PC-3 (cell line): ENCODE results near the gene MEAF6.

Experiments
- EZH2phosphoT487 ChIP-seq: fragments of 300-600 bp; sonication (generic); IDR thresholded peaks from 2 replicates; pipeline ENCODE4 v1.6.1; 2018; ENCODE audit warnings: mild to moderate bottlenecking, antibody characterized with exemption, low read length, borderline replicate concordance
- TF ChIP-seq, protein P1 (sequence below): fragments of 300-600 bp; sonication (generic); conservative IDR thresholded peaks from 2 replicates; pipeline ENCODE4 v1.5.1; 2017; ENCODE audit warnings: antibody characterized with exemption, low read depth, mild to moderate bottlenecking, low read length

DNA sequence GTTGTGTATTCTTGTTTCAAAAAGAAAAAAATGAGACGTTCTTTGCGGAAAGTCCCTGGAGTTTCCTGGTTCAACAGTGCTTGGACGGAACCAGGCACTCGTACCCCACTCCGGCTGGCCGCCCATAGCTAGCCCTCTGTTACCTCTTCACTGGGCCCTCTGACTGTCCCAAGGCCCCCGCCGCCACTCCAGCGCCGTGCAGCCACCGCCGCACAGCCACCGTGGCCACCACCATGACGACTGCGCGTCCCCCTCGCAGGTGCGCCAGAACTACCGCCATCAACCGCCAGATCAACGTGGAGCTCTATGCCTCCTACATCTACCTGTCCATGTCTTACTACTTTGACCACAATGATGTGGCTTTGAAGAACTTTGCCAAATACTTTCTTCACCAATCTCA is 30.0 kb upstream of the MEAF6 start:
- TF ChIP-seq, protein P1, sequence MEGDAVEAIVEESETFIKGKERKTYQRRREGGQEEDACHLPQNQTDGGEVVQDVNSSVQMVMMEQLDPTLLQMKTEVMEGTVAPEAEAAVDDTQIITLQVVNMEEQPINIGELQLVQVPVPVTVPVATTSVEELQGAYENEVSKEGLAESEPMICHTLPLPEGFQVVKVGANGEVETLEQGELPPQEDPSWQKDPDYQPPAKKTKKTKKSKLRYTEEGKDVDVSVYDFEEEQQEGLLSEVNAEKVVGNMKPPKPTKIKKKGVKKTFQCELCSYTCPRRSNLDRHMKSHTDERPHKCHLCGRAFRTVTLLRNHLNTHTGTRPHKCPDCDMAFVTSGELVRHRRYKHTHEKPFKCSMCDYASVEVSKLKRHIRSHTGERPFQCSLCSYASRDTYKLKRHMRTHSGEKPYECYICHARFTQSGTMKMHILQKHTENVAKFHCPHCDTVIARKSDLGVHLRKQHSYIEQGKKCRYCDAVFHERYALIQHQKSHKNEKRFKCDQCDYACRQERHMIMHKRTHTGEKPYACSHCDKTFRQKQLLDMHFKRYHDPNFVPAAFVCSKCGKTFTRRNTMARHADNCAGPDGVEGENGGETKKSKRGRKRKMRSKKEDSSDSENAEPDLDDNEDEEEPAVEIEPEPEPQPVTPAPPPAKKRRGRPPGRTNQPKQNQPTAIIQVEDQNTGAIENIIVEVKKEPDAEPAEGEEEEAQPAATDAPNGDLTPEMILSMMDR, result no peak
- TF ChIP-seq EZH2phosphoT487, result no peak
